ENCODE results near the gene TMEM176B.
A peak's percentile ranks its signal among the peaks of the same experiment; 100 is the strongest.
"Not testable (repeated sequence)": the region's sequence is repeated elsewhere in the genome, so short reads cannot be mapped to it uniquely, and the experiment has no call there.

Gene TMEM176B

DNA sequence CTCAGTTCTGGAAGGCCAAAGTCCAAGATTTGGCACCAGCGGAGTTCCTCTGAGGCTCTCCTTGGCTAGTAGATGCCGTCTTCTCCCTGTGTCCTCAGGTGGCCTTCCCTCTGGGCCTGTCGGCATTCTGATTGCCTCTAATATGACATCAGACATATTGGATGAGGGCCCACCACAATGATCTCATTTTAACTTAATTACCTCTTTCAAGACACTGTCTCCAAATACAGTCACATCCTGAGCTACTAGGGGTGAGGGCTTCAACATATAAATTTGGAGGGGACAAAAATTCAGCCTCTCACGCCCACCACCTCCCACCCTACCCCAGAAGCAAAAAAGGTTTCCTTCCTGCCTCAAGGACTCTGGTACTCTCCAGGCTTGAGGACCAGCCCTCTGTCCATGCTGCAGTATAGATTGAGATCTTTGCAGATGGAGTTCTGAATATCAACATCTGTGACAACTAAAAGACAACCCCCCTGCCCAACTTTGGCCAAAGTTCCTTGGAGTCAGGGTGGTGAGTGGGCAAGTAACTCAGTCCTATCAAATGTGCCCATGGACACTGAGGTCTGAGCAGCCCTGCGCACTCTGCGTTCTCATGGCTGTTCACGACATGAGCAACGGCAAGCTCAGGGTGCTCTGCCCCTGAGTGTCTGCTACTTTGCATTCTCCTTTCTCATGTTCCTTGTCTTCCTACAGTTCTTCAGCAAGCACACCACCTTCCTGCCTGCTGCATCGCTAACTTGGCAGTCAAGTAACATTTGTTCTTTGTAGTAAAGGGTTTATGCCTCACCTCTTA lies 11.5 kb downstream of the TMEM176B start:
- DNase-seq = no peak

GRCh38 chr7:150787321-150788281 lies 12.6 kb downstream of the TMEM176B start:
- DNase-seq = no peak

GRCh38 chr7:150784954-150785353 lies 15.2 kb downstream of the TMEM176B start:
- no peak for DNase-seq

GRCh38 chr7:150784120-150784736 lies 15.9 kb downstream of the TMEM176B start:
- no peak for DNase-seq

- no peak for DNase-seq
Observed at GRCh38 chr7:150781961-150782360, 18.2 kb downstream of the TMEM176B start.

GRCh38 chr7:150781103-150781502 lies 19.1 kb downstream of the TMEM176B start:
- DNase-seq = no peak

- DNase-seq = no peak
Observed at GRCh38 chr7:150780292-150780691, 19.9 kb downstream of the TMEM176B start.

- DNase-seq = peak; percentile 36 to 67 (median 53)
Observed at GRCh38 chr7:150778738-150779301, 21.3 kb downstream of the TMEM176B start.

DNA sequence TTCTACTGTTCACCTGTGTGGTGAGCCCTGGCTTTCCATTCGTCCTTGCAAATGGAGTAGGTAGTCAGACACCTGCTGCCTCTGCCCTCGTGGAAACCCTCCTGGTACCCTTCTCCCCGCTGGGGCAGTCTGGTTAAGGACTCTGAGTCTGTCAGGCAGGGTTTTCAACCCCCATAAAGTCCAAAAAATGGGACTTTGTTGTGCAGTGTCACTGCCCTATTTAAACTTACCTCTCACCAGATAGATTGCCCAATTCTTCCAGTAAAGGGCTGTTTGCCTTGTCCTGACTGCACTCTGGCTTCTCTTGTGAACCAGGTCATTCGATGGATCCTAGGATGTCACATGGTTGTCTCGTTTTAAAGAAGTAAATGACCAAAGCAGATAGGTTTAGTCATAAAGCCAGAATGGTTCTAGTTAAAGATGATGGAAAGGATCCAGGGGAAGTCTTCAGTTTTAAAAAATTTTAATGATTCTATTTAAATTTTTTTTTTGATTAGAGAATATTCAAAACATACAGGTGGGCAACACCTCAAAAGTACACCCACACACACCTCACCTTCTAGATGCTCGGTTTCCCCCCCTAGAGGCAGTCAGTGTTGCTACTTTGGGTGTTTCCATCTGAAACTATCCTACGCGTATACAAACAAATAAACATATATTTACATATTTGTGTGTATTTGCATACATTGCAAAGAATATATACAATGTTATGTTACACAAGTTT lies 22.0 kb downstream of the TMEM176B start:
- no peak for DNase-seq

DNA sequence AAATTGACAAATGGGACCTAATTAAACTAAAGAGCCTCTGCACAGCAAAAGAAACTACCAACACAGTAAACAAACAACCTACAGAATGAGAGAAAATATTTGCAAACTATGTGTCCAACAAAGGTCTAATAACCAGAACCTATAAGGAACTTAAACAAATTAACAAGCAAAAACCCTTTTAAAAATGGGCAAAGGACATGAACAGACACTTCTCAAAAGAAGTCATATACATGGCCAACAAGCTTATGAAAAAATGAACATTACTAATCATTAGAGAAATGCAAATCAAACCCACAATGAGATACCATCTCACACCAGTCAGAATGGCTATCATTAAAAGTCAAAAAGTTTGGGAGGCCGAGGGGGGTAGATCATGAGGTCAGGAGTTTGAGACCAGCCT lies 26.0 kb downstream of the TMEM176B start:
- not testable (repeated sequence) for DNase-seq

- DNase-seq = no peak
Observed at GRCh38 chr7:150769768-150770167, 30.4 kb downstream of the TMEM176B start.

DNA sequence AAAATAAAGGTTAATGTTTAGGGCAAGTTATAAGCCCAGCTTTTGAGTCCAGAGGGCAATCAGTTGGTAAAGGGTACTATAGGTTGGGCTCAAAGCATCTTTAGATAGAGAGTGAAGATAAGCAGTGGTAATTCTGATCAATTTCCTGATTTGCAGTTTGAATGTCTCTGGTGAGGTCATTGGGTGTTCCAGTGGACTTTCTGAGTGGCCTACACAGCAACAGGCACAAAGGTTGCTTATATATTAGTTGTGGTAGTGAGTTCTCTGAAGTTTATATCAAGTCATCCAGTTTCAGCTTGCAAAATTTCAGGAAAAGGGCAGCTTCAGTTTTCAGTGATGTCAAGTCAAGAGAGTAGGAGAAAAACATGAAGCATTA lies 33.8 kb downstream of the TMEM176B start:
- no peak for DNase-seq

GRCh38 chr7:150759479-150759878 lies 40.7 kb downstream of the TMEM176B start:
- no peak for DNase-seq

DNA sequence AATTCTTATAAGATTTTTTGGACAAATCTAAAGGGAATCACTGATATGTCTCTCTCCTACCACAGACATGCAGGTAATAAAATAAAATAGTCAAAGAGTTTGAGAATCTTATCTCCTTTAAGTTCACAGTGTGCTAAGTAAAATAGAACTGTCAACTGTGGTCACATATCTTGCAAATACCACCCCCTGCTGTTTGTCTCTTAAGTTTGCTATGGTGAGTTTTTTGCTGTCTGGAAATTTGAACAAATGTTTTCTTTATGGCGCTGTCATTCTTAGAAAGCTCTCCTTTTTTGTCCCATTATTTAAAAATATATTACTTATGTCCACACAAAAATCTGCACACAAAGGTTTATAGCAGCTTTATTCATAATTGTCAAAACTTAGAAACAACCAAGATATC lies 43.3 kb downstream of the TMEM176B start:
- DNase-seq = peak in 1 of 5 donors; percentile 76

DNA sequence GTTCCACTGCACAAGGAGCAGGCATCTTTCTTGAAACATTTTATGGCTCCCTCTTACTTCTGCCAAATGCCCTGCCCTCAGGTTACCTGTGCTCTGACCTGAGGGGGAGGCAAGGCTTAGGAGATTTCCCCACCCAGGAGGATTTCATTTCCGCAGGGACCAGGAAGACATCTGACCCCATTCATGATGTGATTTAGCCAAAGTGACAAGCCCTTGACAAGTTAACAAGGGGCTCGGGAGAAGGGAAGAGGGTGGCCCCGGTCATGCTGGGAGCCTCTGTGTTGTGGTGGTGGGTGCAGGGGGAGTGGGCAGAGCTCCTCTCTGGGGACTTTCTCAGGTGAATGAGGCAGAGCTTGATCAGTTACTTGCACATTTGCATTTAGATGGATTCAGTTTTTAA lies 44.0 kb downstream of the TMEM176B start:
- no peak for DNase-seq

GRCh38 chr7:150755473-150756099 lies 44.6 kb downstream of the TMEM176B start:
- DNase-seq = peak; percentile 40 to 91 (median 60)

DNA sequence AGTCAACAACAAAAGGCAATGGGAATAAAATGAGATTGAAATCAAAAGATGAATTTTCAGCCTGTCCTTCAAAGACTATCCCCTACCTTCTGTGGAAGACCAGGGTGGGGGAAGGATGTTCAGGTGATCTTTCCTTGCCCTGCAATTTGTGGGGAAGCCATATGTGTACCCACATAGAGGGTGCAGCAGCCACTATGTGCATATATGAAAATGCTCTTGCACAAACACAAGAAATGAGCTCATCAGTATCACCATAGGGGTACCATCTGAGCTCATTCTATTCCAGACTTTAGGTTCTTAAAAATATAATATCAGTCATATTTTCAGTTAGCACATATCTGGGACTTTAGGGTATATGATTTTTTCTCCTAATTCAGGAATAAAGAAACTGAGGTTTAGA lies 45.2 kb downstream of the TMEM176B start:
- DNase-seq = peak in 1 of 5 donors; percentile 56

DNA sequence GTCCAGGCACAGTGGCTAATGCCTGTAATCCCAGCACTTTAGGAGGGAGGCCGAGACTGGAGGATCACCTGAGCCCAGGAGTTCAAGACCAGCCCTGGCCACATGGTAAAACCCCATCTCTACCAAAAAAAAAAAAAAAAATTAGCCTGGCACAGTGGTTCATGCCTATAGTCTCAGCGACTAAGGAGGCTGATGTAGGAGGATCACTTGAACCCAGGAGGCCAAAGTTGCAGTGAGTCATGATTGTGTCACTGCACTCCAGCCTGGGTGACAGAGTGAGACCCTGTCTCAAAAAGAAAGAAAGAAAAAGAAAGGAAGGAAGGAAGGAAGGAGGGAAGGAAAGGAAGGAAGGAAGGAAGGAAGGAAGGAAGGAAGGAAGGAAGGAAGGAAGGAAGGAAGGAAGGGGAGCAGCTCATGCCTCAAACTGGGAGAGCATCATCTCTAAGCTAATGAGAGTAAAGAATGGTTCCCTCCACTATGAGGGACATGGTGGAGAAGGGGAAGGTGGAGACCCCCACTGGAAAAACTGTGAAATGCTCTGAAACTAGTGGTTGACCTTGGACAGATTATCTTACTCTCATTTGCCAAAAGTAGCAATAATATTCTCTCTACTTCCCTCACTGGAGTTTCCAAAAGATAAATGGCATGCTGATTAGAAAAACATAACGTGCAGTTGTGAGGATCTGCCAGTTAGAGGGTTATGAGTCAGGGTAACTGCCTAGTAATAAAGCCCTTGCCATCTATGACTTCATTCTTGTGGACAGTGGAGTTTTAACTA lies 46.1 kb downstream of the TMEM176B start:
- peak in 1 of 5 donors; percentile 72 for DNase-seq

- no peak for DNase-seq
Observed at GRCh38 chr7:150753239-150753638, 46.9 kb downstream of the TMEM176B start.

- no peak for DNase-seq
Observed at GRCh38 chr7:150751702-150752101, 48.5 kb downstream of the TMEM176B start.

GRCh38 chr7:150748376-150748775 lies 51.8 kb downstream of the TMEM176B start:
- peak in 1 of 5 donors; percentile 41 for DNase-seq
